ENCODE results near the gene TPCN1.

DNA sequence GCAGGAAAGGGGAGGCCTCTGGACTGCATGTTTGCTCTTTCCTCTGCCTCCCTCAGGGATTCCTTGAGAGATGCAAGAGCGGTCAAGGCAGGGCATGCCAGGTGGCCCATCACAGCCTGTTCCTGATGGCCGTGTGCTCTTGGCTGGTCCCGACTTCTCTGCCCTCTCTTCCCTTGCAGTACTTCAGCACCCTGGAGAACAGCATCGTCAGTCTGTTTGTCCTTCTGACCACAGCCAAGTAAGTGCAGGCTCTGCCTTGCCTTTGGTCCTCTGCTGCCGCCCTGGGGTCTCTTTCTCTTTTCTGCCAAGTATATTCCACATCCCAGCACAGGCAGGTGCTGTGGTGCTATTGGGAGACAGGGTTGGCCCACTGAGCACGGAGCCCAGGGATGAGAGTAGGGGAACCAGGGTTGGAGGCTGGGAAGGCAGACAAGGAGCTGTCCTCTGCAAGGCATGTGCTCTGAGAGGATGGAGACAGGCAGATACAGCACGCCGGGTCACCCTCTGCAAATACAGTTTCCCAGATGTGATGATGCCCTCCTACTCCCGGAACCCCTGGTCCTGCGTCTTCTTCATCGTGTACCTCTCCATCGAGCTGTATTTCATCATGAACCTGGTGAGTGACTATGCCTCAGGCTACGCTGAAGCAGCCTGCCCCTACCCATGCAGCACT is 51.9 kb downstream of the TPCN1 start:
- TF ChIP-seq, protein P1, sequence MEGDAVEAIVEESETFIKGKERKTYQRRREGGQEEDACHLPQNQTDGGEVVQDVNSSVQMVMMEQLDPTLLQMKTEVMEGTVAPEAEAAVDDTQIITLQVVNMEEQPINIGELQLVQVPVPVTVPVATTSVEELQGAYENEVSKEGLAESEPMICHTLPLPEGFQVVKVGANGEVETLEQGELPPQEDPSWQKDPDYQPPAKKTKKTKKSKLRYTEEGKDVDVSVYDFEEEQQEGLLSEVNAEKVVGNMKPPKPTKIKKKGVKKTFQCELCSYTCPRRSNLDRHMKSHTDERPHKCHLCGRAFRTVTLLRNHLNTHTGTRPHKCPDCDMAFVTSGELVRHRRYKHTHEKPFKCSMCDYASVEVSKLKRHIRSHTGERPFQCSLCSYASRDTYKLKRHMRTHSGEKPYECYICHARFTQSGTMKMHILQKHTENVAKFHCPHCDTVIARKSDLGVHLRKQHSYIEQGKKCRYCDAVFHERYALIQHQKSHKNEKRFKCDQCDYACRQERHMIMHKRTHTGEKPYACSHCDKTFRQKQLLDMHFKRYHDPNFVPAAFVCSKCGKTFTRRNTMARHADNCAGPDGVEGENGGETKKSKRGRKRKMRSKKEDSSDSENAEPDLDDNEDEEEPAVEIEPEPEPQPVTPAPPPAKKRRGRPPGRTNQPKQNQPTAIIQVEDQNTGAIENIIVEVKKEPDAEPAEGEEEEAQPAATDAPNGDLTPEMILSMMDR (IDR thresholded peaks at IDR 0.05; ENCODE audit: insufficient read depth, low read length, poor library complexity, severe bottlenecking): no peak
- no peak for TF ChIP-seq EZH2phosphoT487 (conservative IDR thresholded peaks at IDR 0.05; ENCODE audit: low read length)
